K562 treated with DMSO at 1 percent for 12 hours (cell line): ENCODE measurements around the gene CD55. TPM values are rescaled to one million over a fixed set of nuclear protein-coding genes. Genes with fewer than 3 reads are reported as not detected.

Source experiments
- total RNA-seq: library from RNA; unstranded; fragments of 300-600 nt; gene quantifications from 2 replicates; pipeline ENCODE4 v1.2.3, GENCODE V29; 2022; ENCODE audit not compliant: insufficient read depth

CD55 gene
- total RNA-seq: 37.8 and 72.1 TPM in 2 replicates

DNA sequence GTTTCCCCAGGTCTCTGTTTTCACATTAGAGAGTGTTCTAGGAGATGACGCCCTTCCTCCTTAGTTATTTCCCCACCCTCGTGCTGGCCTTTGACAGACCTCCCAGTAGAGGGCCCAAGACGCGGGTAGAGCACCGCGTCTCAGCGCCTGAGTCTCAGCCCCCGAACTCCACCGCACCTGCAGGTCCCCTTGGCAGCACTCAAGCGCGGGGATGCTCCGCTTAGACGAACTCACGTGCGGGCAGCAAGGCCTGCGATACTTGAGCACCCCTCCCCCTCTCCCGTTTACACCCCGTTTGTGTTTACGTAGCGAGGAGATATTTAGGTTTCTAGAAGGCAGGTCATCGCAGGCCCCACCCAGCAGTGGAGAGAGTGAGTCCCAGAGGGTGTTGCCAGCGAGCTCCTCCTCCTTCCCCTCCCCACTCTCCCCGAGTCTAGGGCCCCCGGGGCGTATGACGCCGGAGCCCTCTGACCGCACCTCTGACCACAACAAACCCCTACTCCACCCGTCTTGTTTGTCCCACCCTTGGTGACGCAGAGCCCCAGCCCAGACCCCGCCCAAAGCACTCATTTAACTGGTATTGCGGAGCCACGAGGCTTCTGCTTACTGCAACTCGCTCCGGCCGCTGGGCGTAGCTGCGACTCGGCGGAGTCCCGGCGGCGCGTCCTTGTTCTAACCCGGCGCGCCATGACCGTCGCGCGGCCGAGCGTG lies at the start of gene CD55:
Gene CD55, plus strand, starts transcription at position 600 of the 711 bp plus-strand sequence. Its CDS starts 88 bp downstream, at position 688.

Other genes starting within 250 kb of the CD55 start
- not detected in 2 replicates for gene C4BPB, start 232.8 kb upstream of the CD55 start, total RNA-seq
- gene C4BPA, start 217.4 kb upstream of the CD55 start, total RNA-seq: 0.37 and 2.7 TPM in 2 replicates
- not detected in 2 replicates for gene CR2, start 132.7 kb downstream of the CD55 start, total RNA-seq
- gene CR1, start 174.5 kb downstream of the CD55 start, total RNA-seq: not detected in 2 replicates